HG02571 (cell line): ENCODE results near the gene COL24A1.
A peak's percentile ranks its signal among the peaks of the same experiment; 100 is the strongest.
"Not testable (repeated sequence)": the region's sequence is repeated elsewhere in the genome, so short reads cannot be mapped to it uniquely, and the experiment has no call there.

ENCODE experiments used
- ATAC-seq: cut with Tn5 transposase; IDR thresholded peaks from one replicate; pipeline ENCODE4 v1.9.1; 2021; ENCODE audit warnings: mild to moderate bottlenecking, moderate library complexity; ENCODE audit not compliant: unreplicated experiment

Gene COL24A1

GRCh38 chr1:85998105-85998855 is 158.3 kb downstream of the COL24A1 start:
- ATAC-seq = no peak

DNA sequence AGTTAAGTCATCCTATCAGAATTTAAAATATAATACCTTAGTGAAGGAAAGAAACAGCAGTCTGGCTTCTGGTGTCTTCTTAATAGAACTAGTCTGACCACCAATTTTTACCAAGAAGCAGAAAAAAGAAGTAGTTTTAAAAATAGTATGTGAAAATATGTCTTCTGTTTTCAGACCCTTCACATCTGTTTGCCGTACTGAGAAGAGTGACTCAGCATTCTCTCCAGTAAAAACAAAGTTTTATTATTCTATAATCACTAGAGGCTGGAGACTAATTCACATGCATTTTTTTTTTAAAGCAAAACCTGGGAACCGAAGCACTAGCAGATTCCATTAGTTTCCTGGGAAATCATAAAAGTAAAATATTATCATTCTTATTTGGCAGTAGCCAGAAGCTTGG is 163.8 kb downstream of the COL24A1 start:
- ATAC-seq = peak; percentile 50

DNA sequence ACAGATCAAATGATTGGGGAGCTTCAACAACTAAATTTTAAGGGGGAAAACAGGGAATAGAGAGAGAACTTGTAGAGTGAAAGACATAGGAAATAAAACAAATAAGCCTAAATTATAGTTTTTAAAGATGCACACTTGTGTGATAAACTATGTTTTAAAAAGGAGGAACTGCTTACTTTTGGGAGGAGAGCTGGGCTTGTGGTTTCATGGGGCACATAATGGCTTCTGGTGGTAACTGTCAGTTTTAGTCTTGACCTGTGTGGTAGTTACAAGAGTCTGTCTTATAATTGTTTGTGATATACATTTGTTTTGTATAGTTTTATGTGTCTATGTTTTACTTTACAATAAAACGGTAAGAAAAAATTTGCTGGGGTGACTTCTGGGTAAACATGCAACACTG is 165.3 kb downstream of the COL24A1 start:
- ATAC-seq = no peak

DNA sequence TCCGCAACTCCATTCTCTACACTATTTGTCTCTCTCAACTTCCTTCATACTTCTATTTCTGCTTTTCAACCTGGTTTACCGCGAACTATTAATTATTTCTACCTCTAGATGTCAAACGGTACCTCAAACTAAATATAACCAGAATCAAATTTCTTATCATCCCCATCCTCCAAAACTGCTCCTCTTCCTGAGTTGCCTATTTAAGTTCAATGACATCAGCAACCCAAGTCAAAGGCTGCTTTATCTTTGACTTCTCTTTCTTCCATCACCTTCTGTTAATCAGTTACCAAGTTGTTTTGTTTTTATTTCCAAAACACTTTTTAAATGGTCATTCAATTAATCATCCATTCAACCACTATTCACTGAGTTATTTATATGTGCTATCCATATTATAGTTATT is 171.9 kb downstream of the COL24A1 start:
- ATAC-seq = no peak

DNA sequence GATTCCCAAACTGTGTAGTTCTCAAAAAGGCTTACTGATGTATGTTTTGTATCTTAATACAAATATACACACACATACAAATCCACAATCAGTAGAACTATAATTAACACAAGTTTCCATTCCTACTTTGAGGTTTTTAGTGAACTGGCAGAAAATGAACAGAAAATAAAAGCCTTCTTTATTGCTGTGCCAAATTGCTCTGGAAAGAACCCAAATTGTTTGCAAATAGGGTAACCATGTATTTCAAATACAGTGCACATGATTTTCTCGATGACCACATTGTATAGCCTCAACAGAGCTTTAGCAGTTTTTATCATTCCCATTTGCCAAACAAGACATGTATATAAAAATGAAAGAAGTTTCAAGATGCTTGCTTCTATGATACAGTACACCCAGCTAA is 173.3 kb downstream of the COL24A1 start:
- ATAC-seq = no peak

GRCh38 chr1:85976516-85977205 is 179.9 kb downstream of the COL24A1 start:
- ATAC-seq = no peak

GRCh38 chr1:85975912-85976371 is 180.6 kb downstream of the COL24A1 start:
- no peak for ATAC-seq

GRCh38 chr1:85962457-85962856 is 194.1 kb downstream of the COL24A1 start:
- ATAC-seq = no peak

GRCh38 chr1:85957760-85958159 is 198.8 kb downstream of the COL24A1 start:
- ATAC-seq = no peak

DNA sequence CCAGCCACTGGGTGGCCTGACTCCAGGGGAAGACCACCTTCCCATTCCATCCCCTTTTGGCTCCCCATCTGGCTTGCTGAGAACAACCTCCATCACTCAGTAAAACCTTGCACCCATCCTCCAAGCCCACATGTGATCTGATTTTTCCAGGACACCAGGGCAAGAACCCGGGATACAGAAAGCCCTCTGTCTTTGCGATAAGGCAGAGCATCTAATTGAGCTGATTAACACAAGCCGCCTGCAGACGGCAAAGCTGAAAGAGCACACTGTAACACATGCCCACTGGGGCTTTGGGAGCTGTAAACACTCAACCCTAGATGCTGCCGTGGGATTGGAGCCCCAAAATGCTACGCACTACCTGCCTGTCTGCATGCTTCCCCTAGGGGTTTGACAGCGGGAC is 201.4 kb downstream of the COL24A1 start:
- ATAC-seq = not testable (repeated sequence)

DNA sequence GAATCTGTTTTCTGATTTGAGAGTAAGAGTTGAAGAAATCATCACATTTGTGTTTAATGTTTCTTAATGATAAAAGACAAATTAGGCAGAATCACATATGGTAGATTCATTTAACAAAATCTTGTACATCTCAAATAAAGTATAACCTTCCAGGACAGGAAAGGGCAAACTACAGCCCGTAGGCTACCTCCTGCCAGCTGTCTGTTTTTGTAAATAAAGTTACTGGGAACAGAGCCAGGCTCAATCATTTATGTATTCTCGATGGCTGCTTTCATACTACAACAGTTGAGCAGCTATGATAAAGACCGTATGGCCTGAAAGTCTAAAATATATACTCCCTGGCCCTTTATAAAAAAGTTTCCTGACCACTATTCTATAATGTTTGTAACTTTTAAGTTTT is 204.1 kb downstream of the COL24A1 start:
- ATAC-seq = no peak

DNA sequence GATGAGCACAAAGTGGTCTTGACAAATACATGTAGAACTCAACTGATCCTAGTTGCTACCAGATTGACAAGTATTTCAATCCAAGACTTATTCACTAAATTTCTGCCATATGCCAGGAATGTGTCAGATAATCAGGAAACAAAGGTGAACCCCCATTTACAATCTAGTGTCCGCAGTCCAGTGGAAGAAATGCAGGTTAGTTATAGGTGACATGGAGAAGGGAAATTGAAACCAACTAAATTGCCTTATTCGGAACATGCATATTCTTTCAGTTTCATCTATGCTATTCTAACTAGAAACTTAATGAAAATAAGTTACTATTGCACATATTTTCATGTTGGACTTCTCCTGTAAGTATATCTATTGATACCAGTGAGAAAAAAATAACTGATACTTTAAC is 209.4 kb downstream of the COL24A1 start:
- ATAC-seq = no peak

DNA sequence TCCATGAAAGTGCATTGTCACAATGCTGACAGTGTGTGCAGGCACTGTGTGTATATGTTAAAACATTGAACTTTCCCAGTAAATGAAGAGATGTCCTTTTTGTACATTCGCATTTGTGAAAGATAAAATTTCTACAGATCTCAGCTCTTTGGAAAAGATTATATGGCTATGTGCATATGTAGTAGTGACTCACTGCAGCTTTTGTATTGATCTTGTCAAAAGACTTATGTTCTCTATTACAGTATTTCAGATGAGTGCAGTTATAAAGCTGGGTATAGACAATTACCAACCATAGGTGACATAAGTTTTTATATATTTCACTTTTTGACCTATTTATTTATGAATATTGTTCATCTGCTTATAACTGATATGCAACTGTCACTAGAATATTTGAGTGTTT is 212.6 kb downstream of the COL24A1 start:
- ATAC-seq = no peak

DNA sequence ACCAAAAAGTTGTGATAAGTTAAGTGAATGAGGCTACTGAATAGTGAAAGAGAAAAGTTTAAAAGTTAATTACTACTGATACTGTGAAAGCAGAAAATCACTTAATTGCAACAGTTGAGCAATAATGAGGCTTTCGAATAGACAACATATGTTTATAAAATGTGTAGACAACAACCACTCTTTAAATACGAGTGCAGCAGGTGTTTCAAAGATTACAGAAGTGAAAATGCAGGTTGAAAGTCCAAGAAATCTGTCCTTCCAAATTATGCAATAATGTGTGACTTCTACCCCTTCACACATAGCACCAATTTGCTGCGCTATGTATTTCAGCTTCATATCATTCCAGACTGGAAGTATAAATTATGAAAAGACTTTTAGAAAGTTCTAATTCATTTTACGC is 213.0 kb downstream of the COL24A1 start:
- ATAC-seq = no peak

- no peak for ATAC-seq
Observed at GRCh38 chr1:85940656-85941306, 215.8 kb downstream of the COL24A1 start.

- no peak for ATAC-seq
Observed at GRCh38 chr1:85938829-85939228, 217.7 kb downstream of the COL24A1 start.

DNA sequence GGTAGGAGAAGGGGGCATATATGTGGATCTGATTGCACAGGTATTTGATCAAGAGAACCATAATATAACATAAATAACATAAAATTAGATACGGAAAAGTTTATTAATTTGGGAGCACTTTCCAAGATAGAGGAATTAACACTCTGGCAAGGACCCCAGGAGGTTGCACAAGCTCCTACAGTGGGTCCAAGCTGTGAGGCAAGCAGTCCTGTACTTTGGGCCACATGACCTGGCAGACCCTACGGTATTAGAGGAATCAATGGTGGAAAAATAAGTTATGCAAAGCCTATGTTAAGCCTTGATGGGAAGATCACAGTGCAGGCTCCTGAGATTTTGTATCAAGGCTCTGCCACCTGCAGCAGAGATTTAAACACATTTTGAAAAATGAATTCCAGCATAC is 220.1 kb downstream of the COL24A1 start:
- ATAC-seq = no peak

- no peak for ATAC-seq
Observed at GRCh38 chr1:85936057-85936456, 220.5 kb downstream of the COL24A1 start.

DNA sequence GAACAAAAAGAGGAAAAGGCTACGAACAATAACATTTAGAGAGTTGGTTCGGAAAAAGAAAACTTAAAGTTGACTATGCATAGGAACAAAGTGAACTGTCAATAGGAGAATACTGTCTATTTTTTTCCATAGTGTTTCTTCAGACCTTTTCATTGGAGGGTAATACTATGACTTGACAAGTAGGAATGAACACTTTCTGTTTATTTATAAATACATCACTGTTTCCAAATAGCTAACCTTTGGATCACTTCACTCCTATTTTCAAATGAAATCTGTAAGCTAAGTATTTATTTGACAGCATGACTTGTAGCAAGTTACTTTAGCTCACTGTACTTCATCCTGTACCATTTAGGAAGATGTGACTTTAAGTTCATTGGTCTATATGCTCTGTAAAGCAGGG is 221.3 kb downstream of the COL24A1 start:
- ATAC-seq = no peak

DNA sequence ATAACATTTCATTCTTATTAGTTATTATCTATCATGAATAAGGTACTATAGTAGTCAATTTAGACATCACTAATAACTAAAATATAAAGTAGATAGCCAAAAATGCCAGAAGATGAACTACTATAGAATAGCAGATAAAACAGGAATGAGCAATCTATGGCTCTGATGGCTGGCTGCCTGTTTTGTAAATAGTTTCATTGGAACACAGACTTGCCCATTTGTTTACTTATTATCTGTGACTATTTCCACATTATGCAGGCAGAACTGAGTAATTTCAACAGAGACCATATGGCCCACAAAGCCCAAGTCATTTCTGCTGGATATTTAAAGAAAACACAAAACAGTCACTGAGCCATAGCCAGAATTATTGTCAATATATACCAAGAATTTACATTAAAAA is 222.1 kb downstream of the COL24A1 start:
- no peak for ATAC-seq

DNA sequence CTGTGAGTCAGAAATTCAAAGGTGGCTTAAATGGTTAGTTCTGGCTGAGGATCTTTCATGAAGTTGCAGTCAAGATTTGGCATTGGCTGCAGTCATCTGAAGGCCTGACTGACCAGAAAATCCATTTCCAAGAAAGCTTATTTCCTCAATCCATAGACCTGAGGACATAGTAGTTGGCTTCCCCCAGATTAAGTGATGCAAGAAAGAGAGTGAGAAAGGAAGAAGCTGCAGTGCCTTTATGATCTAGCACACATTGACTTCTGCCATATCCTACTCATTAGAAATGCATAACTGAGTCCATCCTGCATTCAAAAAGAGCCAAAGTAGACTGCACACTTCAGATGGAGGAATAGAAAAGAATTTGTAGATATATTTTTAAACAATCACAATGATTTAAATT is 222.6 kb downstream of the COL24A1 start:
- no peak for ATAC-seq

DNA sequence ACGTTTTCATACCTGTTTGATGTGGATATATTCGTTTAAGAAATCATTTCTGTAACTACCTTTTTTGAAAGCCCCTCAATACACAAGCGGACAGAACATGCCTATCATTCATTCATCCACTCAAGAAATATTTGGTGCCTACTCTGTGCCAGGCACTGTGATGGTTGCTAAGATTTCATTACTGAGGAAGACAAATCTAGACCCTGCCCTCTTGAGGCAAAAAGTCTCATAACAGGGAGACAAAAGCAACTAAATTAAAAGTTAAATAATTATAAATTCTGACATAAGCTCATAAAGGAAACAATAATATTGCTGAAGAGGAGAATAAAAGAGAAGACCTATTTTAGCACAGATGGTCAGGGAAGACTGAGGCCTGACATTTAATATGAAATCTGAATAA is 244.8 kb downstream of the COL24A1 start:
- no peak for ATAC-seq
